Gastrocnemius medialis (tissue), 4 donors: ENCODE measurements around the gene KTI12.
"Not testable (repeated sequence)": the region's sequence is repeated elsewhere in the genome, so short reads cannot be mapped to it uniquely, and the experiment has no call there.

Experiments used
- CTCF ChIP-seq, 5 experiments: fragments of 450-650 bp in 3 of 5; fragments of 200-600 bp in 2 of 5; sonication (generic) in 2 of 5; IDR thresholded peaks in 4 of 5; conservative IDR thresholded peaks in 1 of 5; 1 replicate in 4 of 5; 2 replicates in 1 of 5; pipeline ENCODE4 v1.5.1; 2016 to 2019; ENCODE audit warnings: antibody characterized with exemption in 5 of 5, mild to moderate bottlenecking in 3 of 5, moderate library complexity in 3 of 5
- POLR2A ChIP-seq, 2 donors: fragments of 450-650 bp; IDR thresholded peaks; one replicate each; pipeline ENCODE4 v1.6.1; 2017; ENCODE audit warnings: antibody characterized with exemption in 2 of 2, mild to moderate bottlenecking in 2 of 2, moderate library complexity in 2 of 2

GRCh38 chr1:52006081-52006553 lies 27.5 kb downstream of the KTI12 start:
- not testable (repeated sequence) for TF ChIP-seq CTCF (IDR thresholded peaks at IDR 0.05 in 4 of 5, conservative IDR thresholded peaks at IDR 0.05 in 1 of 5); POLR2A (IDR thresholded peaks at IDR 0.05)
